Nephron (organoid): ENCODE data around the gene ICA1.

Source experiments
- H3K27ac Mint-ChIP-seq, 3 experiments: 2 replicates each; pipeline ENCODE4 v1.8.0; 2020; ENCODE audit warnings: mixed read lengths in 3 of 3, mild to moderate bottlenecking in 2 of 3, moderate library complexity in 1 of 3
- H3K27me3 Mint-ChIP-seq: 2 replicates; pipeline ENCODE4 v1.8.0; 2021; ENCODE audit warnings: low read depth, mild to moderate bottlenecking, moderate library complexity, mixed read lengths
- H3K36me3 Mint-ChIP-seq: 2 replicates; pipeline ENCODE4 v1.8.0; 2020; ENCODE audit warnings: low read depth, mixed read lengths
- H3K4me1 Mint-ChIP-seq: 2 replicates; pipeline ENCODE4 v1.8.0; 2020; ENCODE audit warnings: mixed read lengths
- H3K4me3 Mint-ChIP-seq, 3 experiments: 2 replicates each; pipeline ENCODE4 v1.8.0; 2020; ENCODE audit warnings: mild to moderate bottlenecking in 3 of 3, mixed read lengths in 3 of 3, moderate library complexity in 2 of 3
- H3K9me3 Mint-ChIP-seq: 2 replicates; pipeline ENCODE4 v1.8.0; 2020; ENCODE audit warnings: mixed read lengths
- TF ChIP-seq, protein P1 (sequence below), 3 experiments: fragments of 200-600 bp; sonication (generic); IDR thresholded peaks; one replicate each; pipeline ENCODE4 v1.5.0; 2021; ENCODE audit warnings: antibody characterized with exemption in 3 of 3; ENCODE audit not compliant: unreplicated experiment in 3 of 3

ICA1 gene

DNA sequence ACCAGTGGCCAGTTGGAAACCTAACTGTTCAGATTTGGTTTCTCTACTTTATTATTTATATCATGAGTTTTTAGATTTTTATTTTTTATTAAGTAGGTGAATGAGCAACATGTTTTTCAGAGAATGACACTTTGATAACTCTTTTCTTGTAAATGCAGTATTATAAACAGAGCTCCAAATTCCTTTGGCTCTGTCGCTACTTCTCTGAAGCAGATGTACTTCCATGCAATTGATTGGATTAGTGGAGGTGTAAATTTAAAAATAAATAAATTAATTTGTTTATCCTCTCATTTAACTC is 34.3 kb upstream of the ICA1 start:
- Mint-ChIP-seq H3K4me1 (no peaks in the 10 kb centered on the region), H3K4me3 (no peak overlapping the region), H3K27ac (no peak overlapping the region), H3K27me3 (peaks cover 7% of the 10 kb centered on the region), H3K36me3 (no peaks in the 10 kb centered on the region), H3K9me3 (no peaks in the 10 kb centered on the region)
- TF ChIP-seq, protein P1, sequence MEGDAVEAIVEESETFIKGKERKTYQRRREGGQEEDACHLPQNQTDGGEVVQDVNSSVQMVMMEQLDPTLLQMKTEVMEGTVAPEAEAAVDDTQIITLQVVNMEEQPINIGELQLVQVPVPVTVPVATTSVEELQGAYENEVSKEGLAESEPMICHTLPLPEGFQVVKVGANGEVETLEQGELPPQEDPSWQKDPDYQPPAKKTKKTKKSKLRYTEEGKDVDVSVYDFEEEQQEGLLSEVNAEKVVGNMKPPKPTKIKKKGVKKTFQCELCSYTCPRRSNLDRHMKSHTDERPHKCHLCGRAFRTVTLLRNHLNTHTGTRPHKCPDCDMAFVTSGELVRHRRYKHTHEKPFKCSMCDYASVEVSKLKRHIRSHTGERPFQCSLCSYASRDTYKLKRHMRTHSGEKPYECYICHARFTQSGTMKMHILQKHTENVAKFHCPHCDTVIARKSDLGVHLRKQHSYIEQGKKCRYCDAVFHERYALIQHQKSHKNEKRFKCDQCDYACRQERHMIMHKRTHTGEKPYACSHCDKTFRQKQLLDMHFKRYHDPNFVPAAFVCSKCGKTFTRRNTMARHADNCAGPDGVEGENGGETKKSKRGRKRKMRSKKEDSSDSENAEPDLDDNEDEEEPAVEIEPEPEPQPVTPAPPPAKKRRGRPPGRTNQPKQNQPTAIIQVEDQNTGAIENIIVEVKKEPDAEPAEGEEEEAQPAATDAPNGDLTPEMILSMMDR (IDR thresholded peaks at IDR 0.05; ENCODE audit: unreplicated experiment in 3 of 3) = peak in 1 of 3 experiments; percentile 1

DNA sequence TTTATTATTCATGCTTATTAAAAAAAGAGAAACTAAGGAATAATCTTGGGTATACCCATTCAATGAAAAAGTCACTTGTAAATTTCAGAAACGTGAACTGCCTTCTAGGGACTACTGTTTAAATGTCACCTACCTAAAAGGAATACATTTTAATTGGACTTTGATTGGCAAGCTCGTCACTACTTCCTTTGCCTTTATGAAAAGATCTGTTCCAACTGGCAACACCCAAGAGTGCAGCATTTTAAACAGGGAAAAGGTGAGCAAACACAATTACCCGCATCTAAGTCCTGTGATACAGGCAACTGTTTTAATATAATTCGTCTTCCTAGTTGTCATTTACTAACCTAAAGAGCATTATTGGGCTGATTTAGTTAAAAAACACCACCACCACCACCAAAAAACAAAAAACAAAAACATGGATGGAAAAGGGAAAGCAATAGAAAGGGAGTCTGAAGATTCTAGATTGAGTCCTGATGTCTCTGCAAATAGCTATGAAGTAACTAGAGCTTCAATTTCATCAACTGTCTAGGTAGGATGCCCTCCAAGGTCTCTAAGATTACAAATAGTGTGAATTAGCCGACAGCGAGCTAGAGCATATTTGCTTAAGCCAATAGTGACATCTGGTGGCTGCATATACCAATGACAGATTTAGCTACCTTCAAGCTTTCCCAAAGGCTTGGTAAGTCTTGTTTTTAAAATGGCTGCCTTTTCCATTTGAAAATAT is 33.8 kb upstream of the ICA1 start:
- Mint-ChIP-seq H3K9me3 (no peaks in the 10 kb centered on the region), H3K27ac (no peak overlapping the region), H3K4me3 (no peak overlapping the region), H3K4me1 (no peaks in the 10 kb centered on the region), H3K27me3 (peaks cover 7% of the 10 kb centered on the region), H3K36me3 (no peaks in the 10 kb centered on the region)
- TF ChIP-seq, protein P1 (IDR thresholded peaks at IDR 0.05; ENCODE audit: unreplicated experiment in 3 of 3) = peak; percentile 75 to 83 (median 77)

DNA sequence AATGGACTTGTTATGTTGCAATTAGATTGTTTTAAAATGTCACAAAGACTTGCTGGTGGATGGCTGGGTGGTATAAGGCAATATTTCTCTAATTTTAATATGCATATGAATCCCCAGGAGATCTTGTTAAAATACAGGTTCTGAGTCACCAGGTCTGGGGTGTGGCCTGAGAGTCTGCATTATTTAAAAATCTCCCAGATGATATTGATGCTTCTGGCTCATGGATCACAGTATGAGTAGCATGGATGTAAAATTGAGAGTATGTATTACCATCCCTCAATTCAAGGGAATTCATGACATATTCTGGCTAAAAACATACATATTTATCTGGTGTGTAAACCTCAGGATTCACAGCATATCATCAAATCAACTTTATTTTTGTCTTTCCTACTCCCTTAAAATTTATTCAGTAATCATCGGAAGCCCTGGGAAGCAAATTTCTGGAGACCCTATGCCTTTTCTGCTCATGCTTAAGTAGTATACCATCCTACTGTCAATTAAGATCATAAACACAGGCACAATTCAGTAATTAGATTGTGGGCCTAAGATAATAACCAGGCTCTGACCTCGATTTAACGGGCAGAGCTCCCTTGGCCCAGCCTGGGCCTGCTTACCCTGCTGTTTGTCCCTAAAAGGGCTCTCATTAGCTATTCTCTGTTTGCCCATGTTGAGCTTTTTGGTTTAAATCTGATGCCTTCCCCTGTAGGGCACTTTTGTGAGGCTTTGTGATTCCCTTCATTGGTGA is 29.6 kb upstream of the ICA1 start:
- H3K9me3 Mint-ChIP-seq = no peaks in the 10 kb centered on the region
- no peaks in the 10 kb centered on the region for H3K4me1 Mint-ChIP-seq
- H3K36me3 Mint-ChIP-seq = no peaks in the 10 kb centered on the region
- H3K27me3 Mint-ChIP-seq = peaks cover 7% of the 10 kb centered on the region
- no peak overlapping the region for H3K27ac Mint-ChIP-seq
- H3K4me3 Mint-ChIP-seq = no peak overlapping the region
- TF ChIP-seq, protein P1 (IDR thresholded peaks at IDR 0.05; ENCODE audit: unreplicated experiment in 3 of 3) = no peak

DNA sequence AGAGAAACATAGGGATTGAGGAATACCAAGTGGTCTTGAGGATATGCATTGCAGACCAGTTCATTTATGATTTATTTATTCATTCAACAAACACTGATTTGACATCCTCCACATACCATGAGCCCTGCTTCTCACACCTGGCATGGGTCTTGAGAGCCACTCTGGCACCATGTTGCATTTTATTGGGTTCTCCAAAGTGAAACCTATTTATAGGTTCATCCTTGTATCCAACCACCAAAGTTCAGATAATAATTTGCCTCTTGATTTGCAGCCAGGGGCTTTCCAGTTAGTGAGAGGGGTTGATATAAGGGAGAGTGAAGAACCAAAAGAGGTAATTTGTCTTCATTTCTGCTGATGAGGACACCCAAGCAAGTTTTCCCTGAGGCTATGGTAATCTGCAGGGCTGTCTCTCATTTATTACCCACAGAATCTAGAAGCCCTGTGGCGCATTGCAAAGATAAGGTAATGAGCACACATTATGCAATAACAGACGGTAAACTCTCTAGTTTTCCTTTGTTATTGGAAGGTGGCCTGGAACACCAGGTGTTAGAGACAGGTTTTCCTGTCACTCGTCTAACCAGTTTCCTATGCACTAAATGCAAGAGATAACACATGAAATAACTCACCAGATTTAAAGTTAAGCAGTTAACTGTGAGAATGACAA is 28.8 kb upstream of the ICA1 start:
- no peaks in the 10 kb centered on the region for H3K36me3 Mint-ChIP-seq
- TF ChIP-seq, protein P1 (IDR thresholded peaks at IDR 0.05; ENCODE audit: unreplicated experiment in 3 of 3) = no peak
- no peaks in the 10 kb centered on the region for H3K9me3 Mint-ChIP-seq
- peaks cover 5% of the 10 kb centered on the region for H3K27me3 Mint-ChIP-seq
- H3K27ac Mint-ChIP-seq = no peak overlapping the region
- H3K4me1 Mint-ChIP-seq = no peaks in the 10 kb centered on the region
- no peak overlapping the region for H3K4me3 Mint-ChIP-seq

DNA sequence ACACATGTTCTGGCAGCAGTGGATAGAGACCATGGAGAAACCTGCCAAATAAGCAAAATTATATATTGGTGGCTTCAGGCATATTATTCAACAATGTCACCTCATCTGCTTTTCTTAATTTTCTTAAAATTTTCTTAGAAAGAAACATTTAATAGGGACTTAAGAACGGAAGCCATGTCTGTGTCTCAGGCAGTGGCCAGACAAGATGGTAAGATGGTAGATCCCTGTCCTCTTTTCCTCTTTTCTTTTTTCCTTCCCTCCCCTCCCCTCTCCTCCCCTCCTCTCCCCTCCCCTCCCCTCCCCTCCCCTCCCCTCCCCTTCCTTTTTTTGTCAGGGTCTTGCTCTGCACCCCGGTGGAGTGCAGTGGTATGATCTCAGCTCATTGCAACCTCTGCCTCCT is 24.2 kb upstream of the ICA1 start:
- no peaks in the 10 kb centered on the region for H3K4me1 Mint-ChIP-seq
- TF ChIP-seq, protein P1 (IDR thresholded peaks at IDR 0.05; ENCODE audit: unreplicated experiment in 3 of 3) = no peak
- no peaks in the 10 kb centered on the region for H3K36me3 Mint-ChIP-seq
- no peak overlapping the region for H3K27ac Mint-ChIP-seq
- no peaks in the 10 kb centered on the region for H3K9me3 Mint-ChIP-seq
- no peaks in the 10 kb centered on the region for H3K27me3 Mint-ChIP-seq
- H3K4me3 Mint-ChIP-seq = no peak overlapping the region
